Spleen (tissue), 7 donors: ENCODE results near the gene TMPRSS11D.

Experiments used
- POLR2A ChIP-seq, 3 donors: fragments of 450-650 bp; IDR thresholded peaks; one replicate each; pipeline ENCODE4 v1.5.1; 2017; ENCODE audit warnings: antibody characterized with exemption in 3 of 3, mild to moderate bottlenecking in 1 of 3
- POLR2AphosphoS5 ChIP-seq, 3 donors: sonication (generic); formaldehyde crosslinking; IDR thresholded peaks; one replicate each; pipeline ENCODE4 v1.5.1; 2017; ENCODE audit warnings: antibody characterized with exemption in 3 of 3
- TF ChIP-seq, protein P1 (sequence below), 11 experiments: fragments of 200-600 bp in 7 of 11; fragments of 450-650 bp in 4 of 11; sonication (generic) in 4 of 11; IDR thresholded peaks in 8 of 11; conservative IDR thresholded peaks in 3 of 11; 1 replicate in 7 of 11; 2 replicates in 4 of 11; pipeline versions ENCODE4 v1.4.0 to v1.8.0; 2016 to 2021; ENCODE audit warnings: antibody characterized with exemption in 11 of 11, inconsistent platforms in 4 of 11, mild to moderate bottlenecking in 1 of 11
- donor health status: DM: no; HTN: no; CAD: no; lungs with moderate emphysema.
- donor health status: DM: no; HTN: no; CAD: no.
- donor health status: DM: no; HTN: no; CAD: no.

DNA sequence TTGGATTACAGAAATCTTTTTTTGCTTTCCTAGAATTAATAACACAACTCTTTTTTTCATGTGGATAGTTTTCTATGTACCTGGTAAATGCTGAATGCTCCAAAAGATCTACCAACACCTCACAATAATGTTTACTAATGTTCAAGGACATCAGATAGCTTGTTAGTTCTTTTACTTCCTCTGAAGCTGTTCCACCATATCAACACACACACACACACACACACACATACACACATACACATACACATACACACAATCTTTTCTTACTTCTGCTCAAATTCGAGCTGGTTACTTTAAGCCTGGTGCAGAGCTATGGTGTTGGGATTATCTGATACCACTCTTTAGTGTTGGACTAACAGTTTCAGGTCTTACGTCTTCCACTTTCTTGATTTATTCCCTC is 28.3 kb upstream of the TMPRSS11D start:
- no peak for TF ChIP-seq POLR2AphosphoS5 (IDR thresholded peaks at IDR 0.05)
- TF ChIP-seq, protein P1, sequence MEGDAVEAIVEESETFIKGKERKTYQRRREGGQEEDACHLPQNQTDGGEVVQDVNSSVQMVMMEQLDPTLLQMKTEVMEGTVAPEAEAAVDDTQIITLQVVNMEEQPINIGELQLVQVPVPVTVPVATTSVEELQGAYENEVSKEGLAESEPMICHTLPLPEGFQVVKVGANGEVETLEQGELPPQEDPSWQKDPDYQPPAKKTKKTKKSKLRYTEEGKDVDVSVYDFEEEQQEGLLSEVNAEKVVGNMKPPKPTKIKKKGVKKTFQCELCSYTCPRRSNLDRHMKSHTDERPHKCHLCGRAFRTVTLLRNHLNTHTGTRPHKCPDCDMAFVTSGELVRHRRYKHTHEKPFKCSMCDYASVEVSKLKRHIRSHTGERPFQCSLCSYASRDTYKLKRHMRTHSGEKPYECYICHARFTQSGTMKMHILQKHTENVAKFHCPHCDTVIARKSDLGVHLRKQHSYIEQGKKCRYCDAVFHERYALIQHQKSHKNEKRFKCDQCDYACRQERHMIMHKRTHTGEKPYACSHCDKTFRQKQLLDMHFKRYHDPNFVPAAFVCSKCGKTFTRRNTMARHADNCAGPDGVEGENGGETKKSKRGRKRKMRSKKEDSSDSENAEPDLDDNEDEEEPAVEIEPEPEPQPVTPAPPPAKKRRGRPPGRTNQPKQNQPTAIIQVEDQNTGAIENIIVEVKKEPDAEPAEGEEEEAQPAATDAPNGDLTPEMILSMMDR (IDR thresholded peaks at IDR 0.05 in 8 of 11, conservative IDR thresholded peaks at IDR 0.05 in 3 of 11), result no peak
- TF ChIP-seq POLR2A (IDR thresholded peaks at IDR 0.05), result no peak
